HG03575 (cell line): ENCODE results near the gene MLC1.
"Not testable (repeated sequence)": the region's sequence is repeated elsewhere in the genome, so short reads cannot be mapped to it uniquely, and the experiment has no call there.

Source experiments
- ATAC-seq: cut with Tn5 transposase; IDR thresholded peaks from one replicate; pipeline ENCODE4 v1.9.1; 2021; ENCODE audit not compliant: unreplicated experiment, insufficient number of reproducible peaks, low FRiP score; ENCODE audit errors: extremely low read depth

Gene MLC1

DNA sequence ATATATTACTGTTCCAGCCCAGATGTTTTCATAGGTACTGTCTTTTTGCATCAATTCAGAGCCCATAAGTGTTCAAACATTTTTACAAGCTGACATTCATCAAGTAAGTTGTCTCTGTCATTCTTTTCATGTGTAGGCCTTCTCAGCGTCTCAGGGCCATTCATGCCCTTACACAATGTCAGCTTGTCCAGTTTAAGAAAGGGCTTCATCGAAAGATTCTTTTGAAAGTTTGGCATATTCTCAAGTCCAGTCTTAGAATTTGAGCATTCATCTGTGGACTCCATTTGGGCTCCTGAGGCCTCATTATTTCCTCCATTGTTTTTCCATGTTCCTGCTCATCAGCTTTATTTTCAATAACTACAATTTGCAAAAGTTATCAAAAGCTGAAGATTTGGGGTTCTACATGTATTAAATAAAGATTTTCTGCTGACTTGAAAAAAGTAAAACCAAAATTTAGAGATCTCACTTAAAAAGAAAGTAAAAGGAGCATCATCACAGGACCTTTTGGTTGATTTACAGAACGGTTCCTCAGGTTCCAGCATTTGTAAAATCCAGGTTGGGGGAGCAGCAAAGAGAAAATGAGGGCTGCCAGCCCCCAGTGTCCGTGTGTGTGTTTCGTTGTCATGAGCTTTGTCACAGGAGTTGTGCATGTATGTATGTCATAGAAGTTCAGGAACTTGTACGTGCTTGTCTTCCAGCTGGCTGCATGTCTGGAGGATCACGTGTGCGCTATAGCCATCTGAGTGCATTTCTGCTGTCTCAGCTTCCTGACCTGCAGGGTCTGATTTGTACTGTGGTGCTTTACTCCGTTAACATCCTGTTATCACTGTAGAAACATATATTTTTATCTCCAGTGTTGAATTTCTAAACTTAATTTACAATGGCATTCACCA, 20.2 kb upstream of the MLC1 start:
- ATAC-seq = no peak

DNA sequence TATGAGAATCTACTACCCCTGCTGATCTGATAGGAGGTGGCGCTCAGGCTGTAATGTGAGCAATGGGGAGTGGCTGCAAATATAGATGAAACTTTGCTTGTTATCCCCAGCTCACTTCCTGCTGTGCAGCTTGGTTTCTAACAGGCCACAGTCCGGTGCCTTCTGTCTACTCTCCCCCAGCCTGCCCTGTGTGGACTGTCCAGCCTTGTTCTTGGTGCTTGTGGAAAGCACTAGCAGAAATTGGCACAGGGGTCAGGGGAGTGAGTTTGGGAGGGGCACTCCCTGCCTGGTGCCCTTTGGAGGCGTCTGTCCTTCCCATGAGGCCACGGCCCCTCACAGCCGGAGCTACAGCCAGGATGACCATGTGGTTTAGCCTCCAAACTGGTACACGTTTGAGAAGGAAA, 18.9 kb upstream of the MLC1 start:
- ATAC-seq = no peak

DNA sequence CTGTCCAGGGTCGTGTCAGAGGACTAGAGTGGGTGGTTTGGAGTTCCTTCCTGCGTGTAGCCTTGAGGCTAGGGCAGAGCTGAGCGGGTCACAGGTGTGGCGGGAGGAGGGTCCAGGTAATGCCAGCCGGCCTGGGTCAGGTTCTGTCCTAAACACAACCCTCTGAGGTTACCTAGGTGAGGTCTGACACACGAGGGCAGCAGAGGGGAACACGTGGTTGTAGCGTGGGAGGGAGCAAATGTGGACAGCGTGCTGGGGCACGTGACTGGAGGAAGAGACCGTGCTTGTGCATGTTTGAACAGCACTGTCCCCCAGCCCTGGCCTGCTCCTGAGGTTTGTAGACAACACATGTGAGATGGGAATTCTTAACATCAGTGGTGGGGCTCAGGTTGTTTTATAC, 17.7 kb upstream of the MLC1 start:
- no peak for ATAC-seq

DNA sequence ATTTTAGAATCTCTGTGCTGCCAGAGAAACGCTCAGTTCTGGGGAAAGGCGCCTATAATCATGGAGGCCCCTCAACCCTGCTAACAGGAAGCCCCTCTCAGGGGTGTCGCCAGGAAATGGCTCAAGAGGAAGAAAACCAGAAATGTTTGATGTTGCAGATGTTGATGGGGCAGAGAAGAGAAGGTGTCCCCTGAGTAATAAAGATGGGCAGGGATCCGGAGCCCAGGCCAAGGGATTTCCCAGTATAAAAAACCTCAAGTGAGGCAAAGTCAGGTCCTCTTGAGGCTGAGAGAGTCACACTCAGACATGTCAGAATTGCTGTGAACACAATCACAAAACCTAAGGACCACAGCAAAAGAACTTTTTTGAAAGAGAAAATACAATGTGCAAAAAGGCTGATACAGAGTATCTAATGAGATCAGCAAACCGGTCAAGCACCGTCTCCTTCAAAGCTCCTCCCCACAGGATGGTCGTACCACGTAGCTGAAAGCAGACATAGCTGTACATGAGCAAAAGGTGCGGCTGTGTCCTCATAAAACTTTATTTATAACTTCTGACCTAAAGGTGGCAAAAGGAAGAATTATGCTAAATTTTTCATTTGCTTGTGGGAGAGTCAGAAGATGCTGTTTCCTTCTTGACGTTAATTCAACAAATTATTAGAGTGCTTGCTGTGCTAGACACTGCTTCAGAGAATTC, 16.8 kb upstream of the MLC1 start:
- no peak for ATAC-seq

DNA sequence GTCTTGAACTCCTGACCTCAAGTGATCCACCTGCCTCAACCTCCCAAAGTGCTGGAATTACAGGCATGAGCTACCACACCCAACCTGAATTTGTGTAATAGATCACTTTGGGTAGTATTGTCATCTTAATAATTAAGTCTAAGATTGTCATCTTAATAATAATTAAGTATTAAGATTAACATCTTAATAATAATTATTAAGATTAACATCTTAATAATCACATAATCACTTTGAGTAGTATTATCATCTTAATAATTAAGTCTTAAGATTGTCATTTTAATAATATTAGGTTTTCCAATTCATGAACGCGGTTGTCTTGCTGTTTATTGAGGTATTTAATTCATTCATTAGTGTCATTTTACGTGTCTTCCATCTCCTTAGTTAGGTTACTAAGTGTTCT, 12.8 kb upstream of the MLC1 start:
- ATAC-seq = no peak

DNA sequence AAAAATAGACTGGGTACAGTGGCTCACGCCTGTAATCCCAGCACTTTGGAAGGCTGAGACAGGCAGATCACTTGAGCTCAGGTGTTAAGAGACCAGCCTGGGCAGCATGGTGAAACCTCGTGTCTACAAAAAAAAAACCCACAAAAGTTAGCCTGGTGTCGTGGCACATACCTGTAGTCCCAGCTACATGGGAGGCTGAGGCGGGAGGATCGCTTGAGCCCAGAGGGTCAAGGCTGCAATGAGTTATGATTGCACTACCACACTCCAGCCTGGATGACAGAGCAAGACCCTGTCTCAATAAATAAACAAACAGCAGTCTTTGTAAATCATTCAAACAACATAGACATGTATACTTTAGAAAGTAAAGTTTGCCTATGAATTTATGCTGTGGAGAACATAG, 7.1 kb upstream of the MLC1 start:
- ATAC-seq = no peak

DNA sequence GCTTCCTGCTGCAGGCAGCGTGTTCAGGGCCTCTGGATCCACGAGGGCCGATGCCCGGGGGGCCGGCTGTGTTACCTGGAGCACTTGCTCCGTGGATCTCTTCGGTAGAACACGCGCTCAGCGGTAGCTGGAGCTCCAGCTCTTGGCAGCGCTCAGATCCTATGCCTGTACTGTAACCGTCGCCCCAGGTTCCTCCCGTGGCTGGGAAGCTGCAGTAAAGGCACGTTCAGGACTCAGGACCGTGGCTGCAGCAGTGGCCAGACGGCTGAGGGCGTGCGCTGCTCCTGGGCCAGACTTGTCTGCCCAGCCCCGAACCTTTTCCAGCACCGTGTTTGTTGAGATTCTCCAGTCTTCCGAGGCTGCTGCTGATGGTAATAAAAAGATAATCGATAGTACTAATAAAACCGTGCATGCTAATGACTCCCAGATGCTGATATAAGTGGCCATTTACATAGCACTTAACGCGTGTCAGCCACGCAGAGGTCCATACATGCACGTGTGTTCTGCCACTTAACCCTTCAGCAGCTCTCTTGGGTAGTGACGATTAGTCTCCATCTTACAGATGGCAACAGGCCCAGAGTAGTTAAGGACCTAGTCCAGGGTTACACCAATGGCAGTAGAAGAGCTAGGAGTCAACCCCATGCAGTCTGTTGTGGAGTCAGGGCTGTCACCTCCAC, 6.0 kb upstream of the MLC1 start:
- ATAC-seq = no peak

DNA sequence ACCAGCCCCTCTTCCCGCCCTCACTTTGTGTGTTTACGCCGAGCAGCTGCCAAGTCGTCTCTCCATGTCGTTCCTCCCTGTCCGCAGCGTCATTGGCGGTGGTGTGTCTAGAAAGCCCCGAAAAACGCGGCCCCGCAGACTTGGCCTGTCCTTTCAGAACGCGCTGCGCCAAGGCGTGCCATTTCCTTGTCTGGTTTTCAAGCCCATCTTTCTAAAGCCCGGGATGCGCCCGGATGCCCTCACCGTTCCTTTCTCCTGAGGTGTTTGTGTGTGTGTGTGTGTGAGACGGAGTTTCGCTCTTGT, 5.1 kb upstream of the MLC1 start:
- ATAC-seq = no peak

DNA sequence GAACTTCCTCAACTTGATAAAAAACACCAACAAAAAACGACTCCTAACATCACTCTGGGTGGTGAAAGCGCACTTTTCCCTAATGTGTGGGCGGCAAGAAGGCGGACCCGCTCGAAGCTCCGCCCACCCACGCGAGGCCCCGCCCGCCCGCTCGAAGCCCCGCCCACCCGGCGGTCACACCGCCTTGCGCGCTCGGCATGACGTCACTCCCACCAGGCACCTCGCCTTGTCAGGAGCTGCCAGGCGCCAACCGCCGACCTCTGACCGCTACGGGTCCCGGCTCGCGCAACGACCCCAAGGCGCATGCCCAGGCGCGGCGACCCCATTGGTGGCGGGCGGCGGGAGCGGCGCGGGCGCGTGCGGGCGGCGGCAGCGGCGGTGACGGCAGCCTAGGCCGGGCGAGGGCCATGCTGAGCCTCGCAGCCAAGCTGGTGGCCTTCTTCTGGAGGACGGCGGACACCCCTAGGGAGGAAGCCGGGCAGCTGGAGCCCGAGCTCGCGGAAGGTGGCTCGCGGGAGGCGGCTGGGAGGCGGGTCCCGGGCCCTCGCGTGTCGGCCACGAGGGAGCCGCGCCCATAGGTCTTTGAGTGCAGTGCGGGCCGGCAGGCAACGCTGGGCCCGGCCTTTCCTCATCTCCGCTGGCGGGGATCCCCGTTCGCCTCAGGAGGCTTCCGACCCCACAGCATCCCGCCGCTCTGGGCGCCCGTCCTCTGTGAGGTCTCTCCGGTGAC, 4.6 kb upstream of the MLC1 start, which contains the start of gene MOV10L1:
MOV10L1 (plus strand) TSS at position 325 of the 730 bp plus-strand sequence; CDS start at position 408, 83 bp downstream.
- no peak for ATAC-seq

DNA sequence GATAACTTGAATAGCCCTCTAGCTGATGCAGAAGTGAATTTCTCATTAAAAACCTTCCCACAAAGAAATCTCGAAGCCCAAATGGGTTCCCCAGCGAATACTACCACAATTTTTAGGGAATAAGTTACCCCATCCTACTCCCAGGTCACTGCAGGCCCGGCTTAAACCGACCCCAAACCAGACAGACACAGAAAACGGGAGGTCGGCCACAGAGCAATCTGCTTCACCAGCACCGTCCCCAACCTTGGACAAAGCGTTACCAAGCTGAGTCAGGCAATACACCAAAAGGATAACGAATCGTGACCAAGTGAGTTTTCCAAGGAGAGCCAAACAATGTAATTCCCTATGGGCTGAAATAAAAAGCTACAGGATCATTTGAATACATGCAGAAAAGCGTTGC, 4.0 kb upstream of the MLC1 start:
- no peak for ATAC-seq

DNA sequence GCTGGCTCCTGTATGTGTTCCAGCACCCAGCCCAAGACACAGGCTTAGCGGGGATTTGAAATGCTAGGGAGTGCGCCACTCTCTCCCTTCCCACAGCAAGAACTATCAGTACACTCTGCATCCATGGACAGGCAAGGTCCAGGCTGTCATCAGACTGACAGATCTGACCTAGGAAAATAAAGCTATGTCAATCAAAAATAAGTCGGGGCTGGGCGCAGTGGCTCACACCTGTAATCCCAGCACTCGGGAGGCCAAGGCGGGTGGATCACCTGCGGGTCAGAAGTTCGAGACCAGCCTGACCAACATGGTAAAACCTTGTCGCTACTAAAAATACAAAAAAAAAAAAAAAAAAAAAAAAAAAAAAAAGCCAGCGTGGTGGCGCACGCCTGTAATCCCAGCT, 2.9 kb upstream of the MLC1 start:
- no peak for ATAC-seq

DNA sequence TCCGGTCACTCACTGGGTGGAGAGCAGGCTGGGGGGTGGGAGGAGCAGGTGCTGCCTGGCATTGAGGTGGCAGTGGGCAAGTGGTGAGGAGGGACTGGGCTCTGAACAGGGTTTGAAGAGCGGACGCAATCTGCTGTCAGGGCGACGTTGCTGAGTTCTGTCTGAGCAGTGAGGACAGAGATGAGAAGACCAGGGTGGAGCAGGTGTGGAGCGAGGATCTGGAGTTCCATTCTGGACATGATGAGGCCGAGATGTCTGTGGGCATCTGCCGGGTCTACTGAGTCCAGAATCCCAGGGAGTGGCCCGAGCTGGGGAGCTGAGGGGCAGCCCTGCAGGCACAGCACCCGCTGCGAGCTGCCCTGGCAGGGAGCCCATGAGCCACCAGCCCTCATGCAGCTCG, 2.4 kb upstream of the MLC1 start:
- ATAC-seq = no peak

DNA sequence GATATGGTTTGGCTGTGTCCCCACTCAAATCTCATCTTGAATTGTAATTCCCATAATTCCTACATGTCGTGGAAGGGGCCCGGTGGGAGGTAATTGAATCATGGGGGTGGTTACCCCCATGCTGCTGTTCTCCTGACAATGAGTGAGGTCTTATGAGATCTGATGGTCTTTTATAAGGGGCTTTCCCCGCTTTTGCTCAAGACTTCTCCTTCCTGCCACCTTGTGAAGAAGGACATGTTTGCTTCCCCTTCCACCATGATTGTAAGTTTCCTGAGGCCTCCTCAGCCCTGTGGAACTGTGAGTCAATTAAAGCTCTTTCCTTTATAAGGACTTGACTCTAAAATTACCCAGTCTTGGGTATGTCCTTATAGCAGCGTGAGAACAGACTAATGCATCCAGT, 1.7 kb upstream of the MLC1 start:
- not testable (repeated sequence) for ATAC-seq

DNA sequence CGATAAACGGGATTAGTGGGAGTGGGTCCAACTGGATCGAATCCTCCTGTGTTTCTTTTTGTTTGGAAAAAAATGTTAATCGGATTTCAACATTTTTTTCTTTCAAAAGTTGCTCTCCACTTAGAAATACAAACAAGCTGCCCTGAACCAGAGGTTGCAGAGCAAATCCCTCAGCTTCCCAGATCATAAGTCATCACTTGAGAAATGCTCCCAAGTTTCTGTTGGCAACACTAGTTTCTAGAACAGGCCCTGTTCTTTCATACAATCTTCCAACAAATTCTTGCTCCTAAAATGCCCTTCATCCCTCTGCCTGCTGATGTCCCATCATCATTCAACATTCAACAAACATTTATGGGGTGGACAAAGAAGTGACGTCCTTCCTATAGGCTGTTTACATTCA, 1.3 kb upstream of the MLC1 start:
- ATAC-seq = no peak

DNA sequence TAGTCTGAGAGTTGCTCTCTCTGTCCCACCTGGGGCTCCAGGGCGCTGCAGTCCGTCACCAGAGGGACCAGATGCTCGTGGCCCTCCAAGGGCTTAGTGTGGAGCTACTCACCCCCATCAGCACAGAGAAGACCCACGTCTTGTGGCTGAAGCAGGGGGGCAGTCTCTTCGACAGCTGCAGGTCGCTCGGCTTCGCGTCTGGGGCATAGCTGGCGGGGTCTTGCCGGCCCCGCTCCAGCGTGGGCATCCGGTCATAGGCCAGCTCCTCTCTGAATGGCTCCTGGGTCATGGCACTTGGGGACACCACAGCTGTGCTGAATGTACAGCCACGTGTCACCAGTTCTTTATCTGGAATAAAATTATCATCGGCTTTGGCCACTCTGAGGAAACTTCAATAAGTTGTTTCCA, 608 bp downstream of the MLC1 start:
- ATAC-seq = no peak

DNA sequence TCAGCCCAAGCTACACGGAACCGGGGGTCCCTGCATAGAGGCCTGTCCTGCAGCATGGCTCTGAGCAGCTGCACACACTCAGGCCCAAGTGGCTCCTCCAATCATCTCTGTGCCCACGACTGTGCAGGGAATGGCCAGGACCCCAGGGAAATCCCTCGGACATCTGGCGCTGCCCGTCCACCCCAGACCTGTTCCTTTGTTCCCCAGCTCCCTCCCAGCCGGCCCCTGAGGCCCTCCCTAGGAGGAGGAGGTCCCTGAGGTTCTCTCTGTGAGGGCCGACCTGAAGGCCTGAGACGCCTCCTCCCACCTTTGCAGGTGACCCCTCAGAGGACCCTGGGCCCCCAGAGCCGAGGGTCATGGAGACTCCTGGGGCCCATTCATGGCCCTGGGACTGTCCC, 1.1 kb downstream of the MLC1 start:
- ATAC-seq = no peak

DNA sequence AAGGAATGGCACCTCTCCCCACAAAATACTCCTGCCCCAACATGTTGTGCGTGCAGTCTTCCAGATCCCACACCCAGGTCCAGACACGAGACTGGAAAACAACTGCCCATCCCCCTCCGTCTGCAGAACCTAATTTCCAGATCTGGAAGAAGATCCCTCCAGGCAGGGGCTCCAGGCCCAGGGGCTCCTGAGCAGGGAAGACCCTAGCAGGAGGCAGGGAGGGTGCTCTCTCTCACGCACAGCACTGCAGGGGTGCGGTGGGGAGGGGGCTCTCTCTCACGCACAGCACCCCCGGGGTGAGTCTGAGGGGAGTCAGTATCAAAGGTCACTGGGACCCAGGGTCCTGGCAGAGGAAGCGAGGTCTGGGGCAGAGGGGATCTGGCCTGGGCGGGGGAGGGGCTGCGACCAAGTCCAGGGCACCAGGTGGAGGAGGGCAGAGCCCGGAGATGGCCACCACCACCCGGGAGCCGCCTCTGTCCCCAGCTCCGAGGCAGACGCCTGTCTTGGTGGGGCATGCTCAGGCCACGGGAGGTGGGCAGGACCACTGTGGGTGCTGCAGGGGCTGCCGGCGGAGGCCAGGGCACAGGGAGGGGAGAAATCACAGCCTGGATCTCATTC, 1.7 kb downstream of the MLC1 start:
- no peak for ATAC-seq

DNA sequence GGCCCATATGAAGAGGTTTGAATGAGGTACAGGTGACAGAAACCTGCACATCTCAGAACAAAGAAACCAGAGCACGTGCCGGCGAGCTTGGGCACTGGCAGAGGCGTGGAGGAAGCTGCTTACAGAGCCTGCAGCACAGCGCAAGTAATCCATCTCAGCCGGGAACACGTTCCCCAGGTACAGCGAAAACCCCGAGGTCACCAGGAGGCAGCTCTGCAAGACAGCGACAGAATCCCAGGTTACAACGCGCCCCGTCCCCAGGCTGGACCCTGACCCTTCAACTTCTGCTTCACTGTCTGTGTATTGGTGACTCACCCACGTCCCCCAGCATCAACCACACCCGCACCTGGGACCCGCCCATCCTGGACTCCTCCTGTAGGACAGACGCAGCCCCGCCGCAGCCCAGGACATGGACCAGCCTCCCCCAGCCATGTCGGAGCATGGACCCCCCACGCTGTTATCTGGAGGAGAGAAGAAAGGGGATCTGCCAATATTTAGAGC, 2.2 kb downstream of the MLC1 start:
- no peak for ATAC-seq

DNA sequence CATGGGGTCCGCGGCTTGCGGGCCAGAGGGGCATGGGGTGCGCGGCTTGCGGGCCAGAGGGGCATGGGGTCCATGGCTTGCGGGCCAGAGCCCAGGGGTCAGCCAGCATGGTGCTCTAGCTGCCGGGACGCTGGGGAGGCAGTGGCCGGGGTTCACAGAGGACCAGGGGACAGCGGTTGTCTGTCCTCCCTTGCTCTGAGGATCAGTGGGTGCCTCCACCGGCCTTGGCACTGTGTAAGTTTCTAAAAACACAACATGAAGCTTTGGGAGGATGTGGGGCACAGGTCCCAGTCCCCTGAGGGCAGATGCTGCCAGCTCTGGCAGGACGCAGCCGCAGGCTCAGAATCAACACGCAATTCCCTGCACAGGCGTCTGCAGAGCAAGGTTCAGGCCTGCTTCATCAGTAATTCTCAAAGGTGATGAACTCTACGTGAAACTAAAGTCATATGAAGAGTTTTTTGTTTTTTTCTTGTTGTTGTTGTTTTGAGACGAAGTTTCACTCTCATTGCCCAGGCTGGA, 3.0 kb downstream of the MLC1 start:
- ATAC-seq = no peak
